K562 (cell line): ENCODE data around the gene PRKACA. TPM values are rescaled to one million over a fixed set of nuclear protein-coding genes. Genes with fewer than 3 reads are reported as not detected.
A peak's percentile ranks its signal among the peaks of the same experiment; 100 is the strongest.

Experiments
- BCL6 ChIP-seq: fragments of 250-450 bp; sonication (Bioruptor Pico); IDR thresholded peaks from 2 replicates; pipeline ENCODE4 v1.4.0; 2020
- CBFA2T3 ChIP-seq: fragments of 450-650 bp; IDR thresholded peaks from 2 replicates; pipeline ENCODE4 v1.6.1; 2017
- NEUROD1 ChIP-seq: fragments of 150-350 bp; IDR thresholded peaks from 2 replicates; pipeline ENCODE4 v1.6.1; 2014; ENCODE audit warnings: borderline replicate concordance, low read length, low read depth; ENCODE audit not compliant: partially characterized antibody
- POLR2H ChIP-seq: IDR thresholded peaks from 2 replicates; pipeline ENCODE4 v1.6.1; 2016; ENCODE audit warnings: missing genetic modification characterization, low read depth, mild to moderate bottlenecking, control low read depth, missing compliant biosample characterization, moderate library complexity
- POLR3A ChIP-seq: IDR thresholded peaks from 2 replicates; pipeline ENCODE4 v1.6.1; 2011; ENCODE audit warnings: borderline replicate concordance, mild to moderate bottlenecking, moderate library complexity; ENCODE audit not compliant: insufficient read length, insufficient read depth; ENCODE audit errors: extremely low read depth
- POLR3G ChIP-seq: IDR thresholded peaks from 2 replicates; pipeline ENCODE4 v1.6.1; 2011; ENCODE audit not compliant: insufficient read length, insufficient replicate concordance; ENCODE audit errors: extremely low read depth
- RB1 ChIP-seq: fragments of 450-650 bp; IDR thresholded peaks from 2 replicates; pipeline ENCODE4 v1.6.1; 2017; ENCODE audit warnings: low read depth, mild to moderate bottlenecking
- RBM25 ChIP-seq: fragments of 200-400 bp; formaldehyde crosslinking; IDR thresholded peaks from 2 replicates; pipeline ENCODE4 v1.6.1; 2018; ENCODE audit warnings: low read length, low read depth, moderate library complexity; ENCODE audit not compliant: severe bottlenecking
- ZNF707 ChIP-seq: fragments of 250-450 bp; sonication (Bioruptor Pico); conservative IDR thresholded peaks from 2 replicates; pipeline ENCODE4 v1.8.0; 2022; ENCODE audit warnings: inconsistent platforms, mild to moderate bottlenecking, moderate library complexity
- polyA plus RNA-seq, 8 experiments: library from polyadenylated mRNA; depleted of rRNA in 4 of 8; stranded (reverse) in 5 of 8; unstranded in 3 of 8; fragments of >200 nt; fragmentation: Nextera tagmentation in 2 of 8; fragmentation: Illumina TruSeq in 1 of 8; extraction: Ambion mirVana in 2 of 8; extraction: Trizol in 1 of 8; gene quantifications; 2 replicates each; pipeline versions ENCODE4 v1.2.1 to v1.2.3, GENCODE V29; 2011 to 2014; ENCODE audit warnings: inconsistent platforms in 1 of 8, missing spikeins in 1 of 8
- total RNA-seq, 7 experiments: library from RNA; depleted of rRNA in 6 of 7; stranded (reverse); fragments of >200 nt in 6 of 7; fragmentation: Illumina TruSeq in 2 of 7; extraction: Trizol in 2 of 7; gene quantifications; 2 replicates each; pipeline versions ENCODE4 v1.2.1 to v1.2.3, GENCODE V29; 2011 to 2021; ENCODE audit warnings: low replicate concordance in 1 of 7
- TF ChIP-seq, protein P1 (sequence below): fragments of 200-800 bp; sonication (Bioruptor generic); IDR thresholded peaks from 2 replicates; pipeline ENCODE4 v1.6.1; 2017; ENCODE audit warnings: missing genetic modification characterization, missing compliant biosample characterization
- TF ChIP-seq, protein P2 (sequence below): fragments of 450-650 bp; IDR thresholded peaks from 2 replicates; pipeline ENCODE4 v1.6.1; 2016; ENCODE audit warnings: missing biosample characterization, missing genetic modification characterization
- TF ChIP-seq, protein P3 (sequence below): sonication (generic); formaldehyde crosslinking; IDR thresholded peaks from 2 replicates; pipeline ENCODE4 v1.8.0; 2022; ENCODE audit warnings: missing genetic modification reagents, mild to moderate bottlenecking, borderline replicate concordance

PRKACA gene
- total and polyA plus RNA-seq, 9 of the 15 experiments (the other 6 are each of a cell fraction or from before 2014, with no cell fraction given): 1.2 to 63.1 (median 13.0) TPM

DNA sequence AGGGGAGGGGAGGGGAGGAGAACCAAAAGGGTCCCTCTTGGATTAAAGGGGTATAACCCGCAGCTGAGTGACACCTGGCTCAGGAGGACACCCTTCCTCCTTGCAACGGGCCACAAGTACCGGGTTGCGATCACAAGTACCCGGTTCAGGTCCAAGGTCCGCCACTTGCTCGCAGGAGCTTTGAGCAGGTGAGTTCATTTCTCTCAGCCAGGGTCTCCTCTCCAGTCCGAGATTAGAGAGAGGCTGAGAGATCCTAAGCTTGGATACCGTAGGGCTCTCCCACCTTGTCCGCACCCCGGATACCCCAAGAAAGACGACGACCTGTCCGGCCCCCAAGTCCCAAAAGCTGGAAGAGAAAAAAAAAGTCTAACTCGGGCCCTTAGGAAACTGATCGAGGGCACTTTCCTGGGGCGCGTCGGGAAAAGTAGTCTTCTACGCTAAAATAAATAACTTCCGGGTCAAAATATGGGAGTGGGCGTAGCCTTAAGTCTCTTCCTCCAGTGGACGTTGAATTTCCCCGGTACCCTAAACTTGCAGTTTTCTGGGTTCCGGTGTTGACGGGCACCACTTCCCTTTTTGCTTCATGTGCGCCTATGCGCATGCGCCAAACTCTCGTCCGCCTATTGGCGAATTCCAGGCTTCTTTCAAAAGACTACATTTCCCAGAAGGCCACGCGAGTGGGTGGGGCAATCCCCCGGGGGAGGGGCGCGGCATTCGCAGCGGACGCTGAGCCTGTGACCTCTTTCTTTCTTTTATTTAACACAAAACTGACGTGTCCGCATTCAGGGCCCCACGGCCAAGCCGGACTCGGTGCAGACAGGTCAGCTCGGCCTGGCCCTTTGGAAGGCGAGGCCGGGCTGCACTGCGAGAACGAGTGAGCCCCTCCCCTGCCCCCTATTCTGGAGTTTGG is 36.4 kb downstream of the PRKACA start (continued):
- TF ChIP-seq, protein P1, sequence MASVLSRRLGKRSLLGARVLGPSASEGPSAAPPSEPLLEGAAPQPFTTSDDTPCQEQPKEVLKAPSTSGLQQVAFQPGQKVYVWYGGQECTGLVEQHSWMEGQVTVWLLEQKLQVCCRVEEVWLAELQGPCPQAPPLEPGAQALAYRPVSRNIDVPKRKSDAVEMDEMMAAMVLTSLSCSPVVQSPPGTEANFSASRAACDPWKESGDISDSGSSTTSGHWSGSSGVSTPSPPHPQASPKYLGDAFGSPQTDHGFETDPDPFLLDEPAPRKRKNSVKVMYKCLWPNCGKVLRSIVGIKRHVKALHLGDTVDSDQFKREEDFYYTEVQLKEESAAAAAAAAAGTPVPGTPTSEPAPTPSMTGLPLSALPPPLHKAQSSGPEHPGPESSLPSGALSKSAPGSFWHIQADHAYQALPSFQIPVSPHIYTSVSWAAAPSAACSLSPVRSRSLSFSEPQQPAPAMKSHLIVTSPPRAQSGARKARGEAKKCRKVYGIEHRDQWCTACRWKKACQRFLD (CRISPR knock-in tag): peak; percentile 80
- TF ChIP-seq ZNF707 (CRISPR knock-in tag): no peak
- no peak for TF ChIP-seq CBFA2T3
- peak; percentile 82 for TF ChIP-seq POLR2H
- TF ChIP-seq, protein P2, sequence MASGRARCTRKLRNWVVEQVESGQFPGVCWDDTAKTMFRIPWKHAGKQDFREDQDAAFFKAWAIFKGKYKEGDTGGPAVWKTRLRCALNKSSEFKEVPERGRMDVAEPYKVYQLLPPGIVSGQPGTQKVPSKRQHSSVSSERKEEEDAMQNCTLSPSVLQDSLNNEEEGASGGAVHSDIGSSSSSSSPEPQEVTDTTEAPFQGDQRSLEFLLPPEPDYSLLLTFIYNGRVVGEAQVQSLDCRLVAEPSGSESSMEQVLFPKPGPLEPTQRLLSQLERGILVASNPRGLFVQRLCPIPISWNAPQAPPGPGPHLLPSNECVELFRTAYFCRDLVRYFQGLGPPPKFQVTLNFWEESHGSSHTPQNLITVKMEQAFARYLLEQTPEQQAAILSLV (tag): no peak
- TF ChIP-seq POLR3A: no peak
- no peak for TF ChIP-seq RBM25
- TF ChIP-seq NEUROD1: no peak
- TF ChIP-seq BCL6: no peak
- TF ChIP-seq RB1: peak; percentile 48; the same call in 1 of the 2 replicates
- no peak for TF ChIP-seq POLR3G
- TF ChIP-seq, protein P3, sequence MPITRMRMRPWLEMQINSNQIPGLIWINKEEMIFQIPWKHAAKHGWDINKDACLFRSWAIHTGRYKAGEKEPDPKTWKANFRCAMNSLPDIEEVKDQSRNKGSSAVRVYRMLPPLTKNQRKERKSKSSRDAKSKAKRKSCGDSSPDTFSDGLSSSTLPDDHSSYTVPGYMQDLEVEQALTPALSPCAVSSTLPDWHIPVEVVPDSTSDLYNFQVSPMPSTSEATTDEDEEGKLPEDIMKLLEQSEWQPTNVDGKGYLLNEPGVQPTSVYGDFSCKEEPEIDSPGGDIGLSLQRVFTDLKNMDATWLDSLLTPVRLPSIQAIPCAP (CRISPR knock-in tag): no peak
